ENCODE results near the gene SLC2A4RG. TPM values are rescaled to one million over a fixed set of nuclear protein-coding genes. Genes with fewer than 3 reads are reported as not detected.

The SLC2A4RG gene
- total and polyA plus RNA-seq, 2 of the 13 experiments (the other 11 are each of a cell fraction or from before 2014, with no cell fraction given), result 91.4 to 95.9 TPM

DNA sequence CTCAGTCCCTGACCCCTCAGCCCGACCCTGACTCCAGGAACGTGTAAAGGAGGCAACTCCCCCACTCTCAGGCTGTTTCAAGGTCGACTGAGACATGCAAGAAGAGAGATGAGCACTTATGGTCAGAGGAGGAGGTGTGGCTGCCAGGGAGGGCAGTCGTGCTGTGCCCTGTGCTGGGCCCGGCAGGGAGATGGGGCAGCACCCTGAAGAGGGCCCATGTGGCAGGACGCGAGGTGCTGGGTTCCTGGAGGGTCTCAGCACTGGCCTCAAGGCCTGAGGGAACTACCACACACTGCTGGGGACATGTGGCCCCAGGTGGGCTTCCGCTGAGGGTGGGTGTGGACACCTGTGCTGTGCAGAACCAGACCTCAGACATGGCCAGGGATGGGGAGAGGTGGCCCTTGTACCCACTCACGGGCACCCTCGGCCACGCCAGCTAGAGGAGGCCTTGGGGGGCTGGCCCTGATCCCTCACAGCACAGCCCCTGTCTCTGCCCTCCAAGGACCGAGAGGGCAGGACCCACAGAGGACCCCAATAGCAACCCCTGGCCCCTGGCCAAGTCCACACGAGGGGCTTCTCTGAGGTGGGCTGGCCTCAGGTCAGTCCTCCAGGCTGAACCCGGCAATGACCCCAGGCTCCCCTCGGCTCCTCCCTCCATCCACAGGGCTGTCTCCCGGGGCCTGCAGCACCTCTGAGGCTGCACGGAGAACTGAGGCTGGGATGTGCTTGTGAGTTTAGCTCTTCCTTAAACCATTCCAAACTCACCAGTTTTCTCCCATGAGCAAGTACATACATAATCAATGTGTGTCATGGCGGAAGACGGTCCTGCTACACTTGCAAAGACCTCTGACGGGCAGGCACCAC lies 8.7 kb downstream of the SLC2A4RG start (continued):
- TF ChIP-seq HINFP (CRISPR knock-in tag; IDR thresholded peaks at IDR 0.05; ENCODE audit: low read depth) (no peak), SKI (IDR thresholded peaks at IDR 0.05; ENCODE audit: partially characterized antibody) (no peak), CENPT (CRISPR knock-in tag; IDR thresholded peaks at IDR 0.05; ENCODE audit: low read depth) (no peak), HNRNPLL (IDR thresholded peaks at IDR 0.05; ENCODE audit: low read depth, low read length, poor library complexity, severe bottlenecking) (peak; percentile 23), NR1H2 (CRISPR knock-in tag; IDR thresholded peaks at IDR 0.05; ENCODE audit: borderline replicate concordance, low read depth) (no peak), ZNF605 (CRISPR knock-in tag; IDR thresholded peaks at IDR 0.05) (no peak; the same call in 1 of the 2 replicates), TGIF2 (CRISPR knock-in tag; IDR thresholded peaks at IDR 0.05) (no peak), ZBTB42 (CRISPR knock-in tag; IDR thresholded peaks at IDR 0.05) (no peak), NFAT5 (CRISPR knock-in tag; IDR thresholded peaks at IDR 0.05) (no peak)
- TF ChIP-seq, protein P1, sequence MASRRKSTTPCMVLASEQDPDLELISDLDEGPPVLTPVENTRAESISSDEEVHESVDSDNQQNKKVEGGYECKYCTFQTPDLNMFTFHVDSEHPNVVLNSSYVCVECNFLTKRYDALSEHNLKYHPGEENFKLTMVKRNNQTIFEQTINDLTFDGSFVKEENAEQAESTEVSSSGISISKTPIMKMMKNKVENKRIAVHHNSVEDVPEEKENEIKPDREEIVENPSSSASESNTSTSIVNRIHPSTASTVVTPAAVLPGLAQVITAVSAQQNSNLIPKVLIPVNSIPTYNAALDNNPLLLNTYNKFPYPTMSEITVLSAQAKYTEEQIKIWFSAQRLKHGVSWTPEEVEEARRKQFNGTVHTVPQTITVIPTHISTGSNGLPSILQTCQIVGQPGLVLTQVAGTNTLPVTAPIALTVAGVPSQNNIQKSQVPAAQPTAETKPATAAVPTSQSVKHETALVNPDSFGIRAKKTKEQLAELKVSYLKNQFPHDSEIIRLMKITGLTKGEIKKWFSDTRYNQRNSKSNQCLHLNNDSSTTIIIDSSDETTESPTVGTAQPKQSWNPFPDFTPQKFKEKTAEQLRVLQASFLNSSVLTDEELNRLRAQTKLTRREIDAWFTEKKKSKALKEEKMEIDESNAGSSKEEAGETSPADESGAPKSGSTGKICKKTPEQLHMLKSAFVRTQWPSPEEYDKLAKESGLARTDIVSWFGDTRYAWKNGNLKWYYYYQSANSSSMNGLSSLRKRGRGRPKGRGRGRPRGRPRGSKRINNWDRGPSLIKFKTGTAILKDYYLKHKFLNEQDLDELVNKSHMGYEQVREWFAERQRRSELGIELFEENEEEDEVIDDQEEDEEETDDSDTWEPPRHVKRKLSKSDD (CRISPR knock-in tag; IDR thresholded peaks at IDR 0.05; ENCODE audit: low read depth), result no peak
- TF ChIP-seq, protein P2, sequence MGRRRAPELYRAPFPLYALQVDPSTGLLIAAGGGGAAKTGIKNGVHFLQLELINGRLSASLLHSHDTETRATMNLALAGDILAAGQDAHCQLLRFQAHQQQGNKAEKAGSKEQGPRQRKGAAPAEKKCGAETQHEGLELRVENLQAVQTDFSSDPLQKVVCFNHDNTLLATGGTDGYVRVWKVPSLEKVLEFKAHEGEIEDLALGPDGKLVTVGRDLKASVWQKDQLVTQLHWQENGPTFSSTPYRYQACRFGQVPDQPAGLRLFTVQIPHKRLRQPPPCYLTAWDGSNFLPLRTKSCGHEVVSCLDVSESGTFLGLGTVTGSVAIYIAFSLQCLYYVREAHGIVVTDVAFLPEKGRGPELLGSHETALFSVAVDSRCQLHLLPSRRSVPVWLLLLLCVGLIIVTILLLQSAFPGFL (CRISPR knock-in tag; IDR thresholded peaks at IDR 0.05), result no peak
- TF ChIP-seq, protein P3, sequence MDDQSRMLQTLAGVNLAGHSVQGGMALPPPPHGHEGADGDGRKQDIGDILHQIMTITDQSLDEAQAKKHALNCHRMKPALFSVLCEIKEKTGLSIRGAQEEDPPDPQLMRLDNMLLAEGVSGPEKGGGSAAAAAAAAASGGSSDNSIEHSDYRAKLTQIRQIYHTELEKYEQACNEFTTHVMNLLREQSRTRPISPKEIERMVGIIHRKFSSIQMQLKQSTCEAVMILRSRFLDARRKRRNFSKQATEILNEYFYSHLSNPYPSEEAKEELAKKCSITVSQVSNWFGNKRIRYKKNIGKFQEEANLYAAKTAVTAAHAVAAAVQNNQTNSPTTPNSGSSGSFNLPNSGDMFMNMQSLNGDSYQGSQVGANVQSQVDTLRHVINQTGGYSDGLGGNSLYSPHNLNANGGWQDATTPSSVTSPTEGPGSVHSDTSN (CRISPR knock-in tag; IDR thresholded peaks at IDR 0.05; ENCODE audit: borderline replicate concordance), result no peak

Measured in HepG2 (cell line).